Esophagus squamous epithelium (tissue), 5 donors: Measurements from ENCODE around the gene CREB3L2. TPM values are rescaled to one million over a fixed set of nuclear protein-coding genes. Genes with fewer than 3 reads are reported as not detected.

Experiments used
- DNase-seq: peaks from one replicate; lab custom pipeline; 2025; lab: John Stamatoyannopoulos, UW
- H3K27ac ChIP-seq, 4 donors: fragments of 200-600 bp; sonication (generic); one replicate each; pipeline ENCODE4 v1.5.1; 2016 to 2019; ENCODE audit warnings: mild to moderate bottlenecking in 1 of 4
- H3K27me3 ChIP-seq, 4 donors: fragments of 200-600 bp; sonication (generic); 1 replicate in 3 of 4; 2 replicates in 1 of 4; pipeline versions ENCODE4 v1.5.1 to v1.6.0; 2017 to 2021; ENCODE audit warnings: antibody characterized with exemption in 1 of 4
- H3K36me3 ChIP-seq, 3 donors: fragments of 200-600 bp; sonication (generic); one replicate each; pipeline ENCODE4 v1.5.1; 2016 to 2019
- H3K4me1 ChIP-seq, 3 donors: fragments of 200-600 bp; sonication (generic); one replicate each; pipeline ENCODE4 v1.5.1; 2017 to 2019
- H3K4me3 ChIP-seq, 4 donors: fragments of 200-600 bp; sonication (generic); 1 replicate in 3 of 4; 2 replicates in 1 of 4; pipeline ENCODE4 v1.5.1; 2016 to 2019; ENCODE audit warnings: mild to moderate bottlenecking in 2 of 4, moderate library complexity in 1 of 4
- H3K9me3 ChIP-seq, 3 donors: fragments of 200-600 bp; sonication (generic); one replicate each; pipeline ENCODE4 v1.5.1; 2016 to 2019
- CTCF ChIP-seq, 6 experiments: fragments of 450-650 bp in 4 of 6; fragments of 200-600 bp in 2 of 6; sonication (generic) in 2 of 6; IDR thresholded peaks; one replicate each; pipeline ENCODE4 v1.5.1; 2016 to 2019; ENCODE audit warnings: antibody characterized with exemption in 6 of 6, mild to moderate bottlenecking in 4 of 6, moderate library complexity in 4 of 6
- POLR2A ChIP-seq, 4 donors: fragments of 450-650 bp; IDR thresholded peaks; one replicate each; pipeline ENCODE4 v1.6.1; 2017; ENCODE audit warnings: antibody characterized with exemption in 4 of 4, mild to moderate bottlenecking in 4 of 4, moderate library complexity in 3 of 4
- WGBS, 2 donors: methylation state at CpG; one replicate each; pipeline ENCODE4 v1.1.5; 2018; 5-methylcytosine and 5-hydroxymethylcytosine counted together
- intact Hi-C: fragments of 100-400 bp; cut with DNase I; formaldehyde crosslinking; loops from one replicate; pipeline ENCODE4 v1.15.0; 2022
- total RNA-seq, 4 donors: library from RNA; depleted of rRNA; stranded (reverse); fragments of >200 nt; gene quantifications; one replicate each; pipeline ENCODE4 v1.1.0, GENCODE V29; 2016
- donor health status: DM: yes; HTN: yes; CAD: no.

Gene CREB3L2
- total RNA-seq, 4 donors from 2014 or later = 14.9 to 21.9 (median 17.3) TPM

DNA sequence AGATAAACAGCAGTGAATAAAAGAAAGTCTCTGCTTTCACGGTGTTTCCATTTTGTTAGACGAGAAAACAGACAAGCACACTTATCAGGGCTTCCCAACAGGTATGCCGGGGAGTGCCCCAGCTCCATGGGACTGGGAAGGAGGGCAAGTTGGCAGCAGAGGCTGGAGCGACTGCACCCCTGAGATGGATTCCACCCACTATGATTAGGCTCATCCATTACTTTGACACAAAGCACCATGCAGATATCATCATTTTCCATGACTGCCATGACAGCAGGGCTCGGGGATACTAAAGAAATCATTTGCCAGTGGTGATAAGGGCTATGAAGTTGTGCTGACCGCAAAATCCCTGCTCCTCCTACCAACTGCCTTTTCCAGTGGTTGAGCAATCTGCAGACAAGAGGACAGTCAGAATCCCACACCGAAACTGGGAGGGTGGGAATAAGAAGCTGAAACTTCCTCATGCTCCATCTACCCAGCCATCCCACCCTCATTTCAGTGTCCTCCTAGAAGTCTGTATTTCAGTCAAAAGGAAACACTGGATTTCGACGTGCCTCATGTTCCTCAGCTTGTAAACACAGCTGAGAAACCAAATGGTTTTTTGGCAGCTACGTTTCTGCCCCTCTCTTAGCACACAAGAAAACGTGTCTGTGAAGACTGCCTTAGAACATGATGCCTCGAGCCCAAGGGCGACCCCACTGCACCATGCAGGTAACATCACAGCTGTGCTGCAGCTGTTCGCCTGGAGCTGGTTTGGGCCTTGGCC is 15.5 kb downstream of the CREB3L2 start:
- WGBS, 2 donors = 65 to 68% methylated on average over 11 to 12 of the region's 14 CpGs
- TF ChIP-seq CTCF (IDR thresholded peaks at IDR 0.05) = no peak
- TF ChIP-seq POLR2A (IDR thresholded peaks at IDR 0.05) = no peak
- Histone ChIP-seq H3K9me3 (peaks cover 0 to 6% (median 0%) of the 10 kb centered on the region in 3 donors), H3K27me3 (no peaks in the 10 kb centered on the region), H3K27ac (peak overlapping the region in 3 of 4 donors; percentile 70 to 83 (median 81)), H3K4me3 (no peak overlapping the region), H3K4me1 (peaks cover 20 to 87% (median 54%) of the 10 kb centered on the region in 3 donors), H3K36me3 (no peaks in the 10 kb centered on the region)
- DNase-seq = no peak
- intact Hi-C loops = no loop called here

DNA sequence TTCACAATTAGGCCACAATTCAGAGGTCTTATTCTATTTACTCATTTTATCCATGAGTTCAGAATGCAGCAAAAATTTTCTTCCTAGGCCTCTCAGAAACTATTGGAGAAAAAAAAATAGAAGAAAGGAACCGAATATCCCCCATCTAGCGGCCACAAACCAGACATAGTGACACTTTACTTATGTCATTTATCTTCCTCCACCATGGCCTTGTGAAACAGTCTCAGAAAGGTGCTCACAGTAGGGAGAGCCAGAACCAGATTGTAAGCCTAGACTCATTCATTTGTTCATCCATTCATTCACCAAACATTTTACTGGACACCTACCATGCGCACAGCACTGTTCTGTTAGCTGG is 16.0 kb downstream of the CREB3L2 start:
- TF ChIP-seq CTCF (IDR thresholded peaks at IDR 0.05) = no peak
- TF ChIP-seq POLR2A (IDR thresholded peaks at IDR 0.05) = no peak
- intact Hi-C loops = no loop called here
- no peaks in the 10 kb centered on the region for H3K27me3 ChIP-seq
- DNase-seq = no peak
- H3K36me3 ChIP-seq = no peaks in the 10 kb centered on the region
- H3K9me3 ChIP-seq = peaks cover 0 to 6% (median 0%) of the 10 kb centered on the region in 3 donors
- peaks cover 20 to 87% (median 54%) of the 10 kb centered on the region in 3 donors for H3K4me1 ChIP-seq
- 90 to 92% methylated on average over 3 of the region's 3 CpGs for WGBS, 2 donors
- H3K4me3 ChIP-seq = no peak overlapping the region
- peak overlapping the region in 3 of 4 donors; percentile 70 to 83 (median 81) for H3K27ac ChIP-seq

DNA sequence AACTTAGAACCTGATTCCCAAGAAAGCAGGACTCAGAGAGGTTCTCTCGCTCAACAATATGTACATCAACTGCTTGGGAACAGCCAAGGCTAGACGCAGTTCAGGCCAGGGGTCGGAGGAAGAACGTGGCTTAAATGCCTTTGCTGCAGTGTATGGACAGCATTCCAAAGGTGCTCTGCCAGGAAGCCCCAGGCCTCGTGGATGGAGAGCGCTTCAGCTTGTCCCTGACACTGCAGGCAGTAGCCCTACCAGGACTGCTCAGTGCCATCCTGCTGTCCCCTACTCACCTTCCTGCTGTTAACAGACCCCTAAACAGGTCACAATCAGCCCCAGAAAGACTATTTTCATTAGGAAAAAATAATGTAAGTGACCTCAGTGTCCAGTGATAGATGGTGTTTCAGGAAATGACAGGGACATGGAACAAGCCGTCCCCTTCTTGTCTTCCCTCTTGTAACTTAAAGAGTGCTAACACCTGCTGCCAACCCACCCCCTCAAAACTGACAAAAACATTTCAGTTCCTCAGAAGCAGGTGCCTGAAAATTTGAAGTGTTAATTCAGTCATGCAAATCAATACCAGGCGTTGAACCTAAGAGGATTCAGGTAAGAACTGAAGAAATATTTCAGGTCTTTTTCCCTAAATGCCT is 16.5 kb downstream of the CREB3L2 start:
- no peak for DNase-seq
- peaks cover 20 to 87% (median 57%) of the 10 kb centered on the region in 3 donors for H3K4me1 ChIP-seq
- no peaks in the 10 kb centered on the region for H3K36me3 ChIP-seq
- TF ChIP-seq POLR2A (IDR thresholded peaks at IDR 0.05) = no peak
- no peak for TF ChIP-seq CTCF (IDR thresholded peaks at IDR 0.05)
- H3K27ac ChIP-seq = peak overlapping the region in 3 of 4 donors; percentile 70 to 83 (median 81)
- intact Hi-C loops = no loop called here
- peaks cover 0 to 6% (median 0%) of the 10 kb centered on the region in 3 donors for H3K9me3 ChIP-seq
- no peaks in the 10 kb centered on the region for H3K27me3 ChIP-seq
- no peak overlapping the region for H3K4me3 ChIP-seq
- 69 to 73% methylated on average over 8 of the region's 8 CpGs for WGBS, 2 donors

DNA sequence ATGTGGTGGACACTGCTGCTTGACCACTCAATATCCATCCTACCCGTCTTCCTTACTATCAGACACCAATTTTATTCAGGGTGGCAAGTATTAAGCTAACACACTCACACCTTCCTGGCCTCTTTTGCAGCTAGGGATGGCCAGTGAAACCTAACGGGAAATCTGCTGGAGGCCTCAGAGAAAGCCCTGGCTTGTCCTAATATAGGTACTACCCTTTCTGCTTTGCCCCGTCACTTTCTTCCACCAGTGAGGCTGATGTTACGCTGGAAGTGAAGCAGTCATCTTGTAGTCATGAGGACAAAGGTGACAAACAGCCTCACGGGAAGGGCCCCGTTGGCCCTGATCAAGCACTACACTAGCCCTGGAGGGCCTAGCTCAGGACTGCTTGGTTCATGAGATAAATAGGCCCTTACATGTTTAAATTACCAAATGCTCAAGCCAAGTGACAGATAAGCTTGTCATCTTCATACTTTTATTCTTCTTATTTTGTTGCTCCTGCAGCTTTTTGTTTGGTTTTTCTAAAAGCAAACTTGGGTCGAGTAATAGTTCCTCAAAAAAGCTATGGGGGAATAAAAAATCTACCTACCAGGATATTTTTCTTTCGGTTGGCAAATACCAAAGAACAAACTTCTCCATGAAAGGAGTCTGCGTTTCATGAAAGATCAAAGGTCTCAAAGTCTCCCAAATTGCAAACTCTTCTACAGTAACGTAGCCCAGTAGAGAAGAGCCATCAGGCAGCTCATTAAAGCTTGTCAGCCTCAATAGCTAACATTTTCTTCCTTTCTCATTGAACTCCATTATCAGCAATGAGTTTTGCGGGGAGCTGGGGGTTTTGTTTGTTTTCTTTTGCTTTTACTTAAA is 17.5 kb downstream of the CREB3L2 start:
- H3K36me3 ChIP-seq = no peaks in the 10 kb centered on the region
- H3K9me3 ChIP-seq = peaks cover 0 to 6% (median 0%) of the 10 kb centered on the region in 3 donors
- H3K4me3 ChIP-seq = no peak overlapping the region
- 82 to 86% methylated on average over 8 to 11 of the region's 11 CpGs for WGBS, 2 donors
- H3K4me1 ChIP-seq = peaks cover 26 to 87% (median 56%) of the 10 kb centered on the region in 3 donors
- H3K27ac ChIP-seq = peak overlapping the region in 3 of 4 donors; percentile 26 to 91 (median 81)
- no peak for DNase-seq
- intact Hi-C loops = no loop called here
- no peaks in the 10 kb centered on the region for H3K27me3 ChIP-seq
- TF ChIP-seq POLR2A (IDR thresholded peaks at IDR 0.05) (no peak), CTCF (IDR thresholded peaks at IDR 0.05) (no peak)
